ENCODE results near the gene MORF4L1.
"Not testable (repeated sequence)": the region's sequence is repeated elsewhere in the genome, so short reads cannot be mapped to it uniquely, and the experiment has no call there.

Gene MORF4L1

DNA sequence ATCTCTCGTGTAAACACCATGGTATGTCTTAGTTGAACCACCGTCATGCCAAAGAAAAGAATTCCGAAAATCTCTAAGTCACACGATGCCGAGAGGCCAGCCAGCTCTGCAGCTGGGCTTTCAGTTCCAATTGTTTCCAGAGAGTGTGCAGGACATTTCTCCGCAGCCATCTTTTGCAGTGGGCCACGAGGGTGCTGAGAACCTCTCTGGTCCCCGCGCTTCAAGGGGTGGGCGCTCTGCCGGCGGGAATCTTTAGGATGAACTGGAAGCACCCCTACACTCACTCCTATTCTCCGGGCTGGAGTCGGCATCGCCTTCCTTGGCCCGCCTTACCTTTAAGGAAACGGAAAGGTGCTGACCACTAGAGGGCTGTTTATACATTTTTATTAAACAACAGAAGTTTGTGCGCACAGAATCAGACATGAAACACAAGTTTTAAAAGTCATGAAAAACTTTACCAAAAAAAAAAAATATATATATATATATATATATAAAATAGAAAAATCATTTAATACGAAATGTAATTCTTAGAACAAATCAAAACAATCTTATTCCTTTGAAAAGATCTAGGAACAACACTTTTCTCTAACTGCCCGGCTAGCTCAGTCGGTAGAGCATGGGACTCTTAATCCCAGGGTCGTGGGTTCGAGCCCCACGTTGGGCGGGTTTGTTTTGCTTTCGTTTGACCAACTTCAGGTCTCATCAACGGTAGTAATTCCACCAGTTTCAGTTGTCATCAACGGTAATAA is 12.5 kb upstream of the MORF4L1 start:
- DNase-seq (ENCODE audit: low spot score) = peak; percentile 81

DNA sequence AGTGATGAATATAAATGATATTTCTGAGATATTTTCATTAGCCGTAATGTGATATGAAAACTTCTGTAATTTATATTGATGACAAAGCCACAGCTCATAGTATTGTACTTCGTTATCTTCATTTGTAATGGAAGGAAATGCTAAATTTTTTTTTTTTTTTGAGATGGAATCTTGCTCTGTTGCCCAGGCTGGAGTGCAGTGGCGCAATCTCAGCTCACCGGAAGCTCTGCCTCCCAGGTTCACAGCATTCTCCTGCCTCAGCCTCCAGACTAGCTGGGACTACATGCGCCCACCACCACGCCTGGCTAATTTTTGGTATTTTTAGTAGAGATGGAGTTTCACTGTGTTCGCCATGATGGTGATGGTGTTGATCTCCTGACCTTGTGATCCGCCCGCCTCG is 7.1 kb upstream of the MORF4L1 start:
- DNase-seq (ENCODE audit: low spot score) = not testable (repeated sequence)

DNA sequence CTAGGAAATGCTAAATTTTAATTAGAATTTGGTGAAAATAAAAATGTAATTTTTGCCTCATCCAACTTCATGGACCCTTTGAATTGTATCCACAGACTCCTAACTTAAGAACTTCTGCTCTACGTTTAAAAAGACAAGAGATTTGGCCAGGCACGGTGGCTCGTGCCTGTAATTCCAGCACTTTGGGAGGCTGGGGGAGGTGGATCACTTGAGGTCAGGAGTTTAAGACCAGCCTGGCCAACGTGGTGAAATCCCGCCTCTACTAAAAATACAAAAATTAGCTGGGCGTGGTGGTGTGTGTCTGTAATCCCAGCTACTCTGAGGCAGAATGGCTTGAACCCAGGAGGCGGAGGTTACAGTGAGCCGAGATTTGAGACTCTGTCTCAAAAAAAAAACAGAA is 6.7 kb upstream of the MORF4L1 start:
- DNase-seq (ENCODE audit: low spot score) = not testable (repeated sequence)

DNA sequence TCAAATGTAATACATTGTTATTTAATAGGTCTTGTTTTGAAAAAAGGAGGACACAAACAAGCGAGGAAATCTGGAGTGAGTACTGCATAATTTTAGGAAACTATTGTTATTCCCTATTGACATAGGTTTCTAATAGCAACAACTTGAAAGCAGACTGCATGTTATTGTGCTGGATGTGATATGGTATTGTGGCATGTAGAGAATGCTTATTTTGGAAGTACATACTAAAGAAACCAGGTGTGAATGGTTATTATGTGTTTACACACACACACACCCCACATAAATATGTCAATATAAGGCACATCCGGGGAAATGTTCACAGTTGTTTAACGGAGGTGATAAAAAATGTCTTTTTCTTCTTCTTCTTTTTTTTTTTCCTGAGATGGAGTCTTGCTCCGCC is 5.9 kb upstream of the MORF4L1 start:
- no peak for DNase-seq (ENCODE audit: low spot score)

DNA sequence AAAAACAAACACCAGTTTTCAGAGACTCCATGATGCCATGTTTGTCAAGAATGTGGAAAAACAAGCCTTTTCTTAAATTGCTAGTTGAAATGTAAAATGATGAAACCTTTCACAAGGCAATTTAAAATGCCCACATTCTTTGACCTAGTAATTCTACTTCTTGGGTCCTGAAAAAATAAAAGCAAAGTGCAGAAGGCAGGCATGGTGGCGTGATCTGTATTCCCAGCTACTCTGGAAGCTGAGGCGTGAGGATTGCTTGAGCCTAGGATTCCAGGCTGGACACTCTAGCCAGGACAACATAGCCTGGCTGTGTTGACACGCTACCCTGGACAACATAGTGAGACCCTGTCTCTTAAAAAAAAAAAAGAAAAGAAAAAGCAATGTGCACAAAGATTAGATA is 4.3 kb upstream of the MORF4L1 start:
- DNase-seq (ENCODE audit: low spot score) = no peak

DNA sequence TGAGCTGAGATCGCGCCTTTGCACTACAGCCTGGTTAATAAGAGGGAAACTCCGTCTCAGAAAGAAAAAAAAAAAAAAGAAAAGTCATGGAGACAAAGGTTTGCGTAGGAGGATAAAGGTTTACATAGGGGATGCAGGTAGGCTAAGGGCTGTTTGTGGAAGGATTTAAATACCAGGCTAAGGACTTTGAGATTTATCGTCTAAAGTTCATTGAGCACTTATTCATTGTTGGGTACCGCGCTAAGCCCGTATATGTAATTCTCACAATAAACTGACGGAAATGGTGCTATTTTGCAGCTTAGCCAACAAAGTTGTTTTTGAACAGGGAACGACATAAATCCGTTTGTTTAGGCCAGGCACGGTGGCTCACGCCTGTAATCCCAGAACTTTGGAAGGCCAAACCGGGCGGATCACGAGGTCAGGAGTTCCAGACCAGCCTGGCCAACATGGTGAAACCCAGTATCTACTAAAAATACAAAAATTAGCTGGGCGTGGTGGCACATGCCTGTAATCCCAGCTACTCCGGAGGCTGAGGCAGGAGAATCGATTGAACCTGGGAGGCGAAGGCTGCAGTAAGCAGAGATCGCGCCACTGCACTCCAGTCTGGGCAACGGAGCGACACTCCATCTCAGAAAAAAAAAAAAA is 1.1 kb upstream of the MORF4L1 start:
- not testable (repeated sequence) for DNase-seq (ENCODE audit: low spot score)

DNA sequence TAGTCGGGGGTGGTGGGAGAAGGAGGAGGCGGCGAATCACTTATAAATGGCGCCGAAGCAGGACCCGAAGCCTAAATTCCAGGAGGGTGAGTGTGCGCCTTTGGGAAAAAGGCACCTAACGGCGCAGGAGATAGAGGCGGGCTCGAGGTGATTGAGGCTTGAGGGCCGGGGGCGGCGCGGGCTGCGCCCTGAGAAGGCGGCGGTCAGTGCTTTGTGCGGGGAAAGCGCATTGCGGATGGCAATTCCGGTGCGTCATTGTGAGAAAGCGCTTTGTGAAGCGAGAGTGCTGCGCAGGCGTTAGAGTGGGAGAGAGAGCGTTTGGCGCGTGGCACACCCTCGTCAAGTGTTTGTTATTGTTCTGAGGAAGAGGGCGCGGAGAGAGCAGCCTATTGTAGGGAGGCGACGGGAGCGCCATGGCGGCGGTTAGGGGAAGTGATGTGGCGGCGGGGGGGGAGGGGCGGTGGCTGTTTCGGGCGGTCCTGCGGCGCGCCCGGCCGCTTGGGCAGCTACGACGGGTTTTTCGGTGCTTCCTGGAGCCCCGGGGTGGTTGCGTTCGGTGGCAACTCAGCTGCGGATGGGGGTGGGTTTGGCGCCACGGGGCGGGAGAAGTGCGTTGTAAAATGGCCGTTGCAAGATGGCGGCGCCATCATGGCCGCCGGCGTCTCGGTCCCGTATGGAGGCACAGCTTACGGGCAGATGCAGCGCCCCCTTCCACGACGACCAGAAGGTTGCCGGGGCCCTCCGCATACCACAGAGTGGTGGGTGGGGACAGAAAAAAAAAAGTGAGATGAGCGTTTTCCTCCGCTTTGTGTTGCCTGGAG is 492 bp downstream of the MORF4L1 start:
- DNase-seq (ENCODE audit: low spot score) = peak; percentile 83

DNA sequence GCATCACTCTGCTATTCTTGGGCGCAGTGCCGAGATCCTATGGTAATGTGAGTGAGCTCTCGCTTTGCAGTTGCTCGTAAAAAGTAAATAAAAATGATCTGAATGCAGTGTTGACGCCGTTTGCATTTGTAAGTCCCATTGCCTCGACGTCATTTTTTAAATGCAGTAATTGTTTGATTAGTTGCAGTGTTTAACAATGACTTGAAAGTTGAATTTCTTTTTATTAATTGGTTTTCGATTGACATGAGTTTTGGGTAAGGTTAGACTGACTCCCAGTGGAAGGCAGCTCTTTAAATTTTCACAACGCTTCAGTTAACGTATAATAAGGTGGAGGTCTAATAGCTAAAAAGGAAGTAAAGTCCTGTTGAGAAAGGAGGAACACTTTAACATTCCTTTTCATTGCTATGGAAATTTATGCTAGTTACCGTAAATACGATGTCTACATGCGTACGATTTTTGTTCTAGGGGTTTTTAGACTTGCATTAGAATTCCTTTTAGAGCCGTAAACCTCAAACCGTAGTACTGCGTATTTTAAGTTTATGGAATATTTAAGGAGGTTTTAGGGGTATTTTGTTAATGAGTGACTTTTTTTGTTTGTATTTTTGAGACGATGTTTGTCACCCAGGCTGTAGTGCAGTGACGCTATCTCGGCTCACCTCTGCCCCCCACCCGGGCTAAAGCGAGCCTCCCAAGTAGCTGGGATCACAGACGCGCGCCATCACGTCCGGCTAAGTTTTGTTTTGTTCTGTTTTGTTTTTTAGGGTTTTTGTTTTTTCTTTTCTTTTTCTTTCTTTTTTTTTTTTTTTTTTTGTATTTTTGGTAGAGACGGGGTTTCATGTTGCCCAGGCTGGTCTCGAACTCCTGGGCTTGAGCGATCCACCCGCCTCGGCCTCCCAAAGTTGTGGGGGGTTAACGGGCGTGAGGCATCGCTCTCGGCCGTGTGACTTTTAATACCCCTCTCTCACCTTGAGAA is 1.4 kb downstream of the MORF4L1 start:
- peak; percentile 40 for DNase-seq (ENCODE audit: low spot score)

DNA sequence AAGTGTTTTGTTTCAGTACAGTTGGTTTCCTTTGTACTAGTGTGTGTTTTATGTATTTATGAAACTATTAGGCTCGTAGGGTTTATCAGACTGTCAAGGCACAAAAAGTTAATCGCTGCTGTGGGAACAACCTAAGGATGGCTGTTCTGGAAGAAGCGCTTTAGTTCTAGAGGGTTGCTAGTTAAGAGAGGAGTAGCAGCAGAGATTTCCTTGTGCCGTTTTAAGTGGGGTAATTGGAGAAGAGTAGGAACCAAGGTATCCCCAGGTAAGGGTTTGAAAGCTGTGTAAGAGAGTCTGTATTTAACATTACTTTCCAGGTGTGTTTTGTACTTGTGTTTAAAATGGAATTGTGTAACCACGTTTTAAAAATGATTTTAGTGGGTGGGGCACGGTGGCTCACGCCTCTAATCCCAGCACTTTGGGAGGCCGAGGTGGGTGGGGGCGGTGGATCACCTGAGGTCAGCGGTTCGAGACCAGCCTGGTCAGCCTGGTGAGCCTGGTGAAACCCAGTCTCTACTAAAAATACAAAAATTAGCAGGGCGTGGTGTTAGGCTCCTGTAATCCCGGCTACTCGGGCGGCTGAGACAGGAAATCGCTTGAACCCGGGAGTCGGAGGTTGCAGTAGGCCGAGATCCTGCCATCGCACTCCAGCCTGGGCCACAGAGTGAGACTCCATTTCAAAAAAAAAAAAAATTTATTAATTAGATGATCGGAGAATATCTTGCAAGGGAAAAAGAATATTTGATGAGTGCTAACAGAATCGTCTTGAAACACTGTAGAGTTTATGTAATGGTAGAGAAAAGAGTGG is 2.6 kb downstream of the MORF4L1 start:
- DNase-seq (ENCODE audit: low spot score) = peak; percentile 18

DNA sequence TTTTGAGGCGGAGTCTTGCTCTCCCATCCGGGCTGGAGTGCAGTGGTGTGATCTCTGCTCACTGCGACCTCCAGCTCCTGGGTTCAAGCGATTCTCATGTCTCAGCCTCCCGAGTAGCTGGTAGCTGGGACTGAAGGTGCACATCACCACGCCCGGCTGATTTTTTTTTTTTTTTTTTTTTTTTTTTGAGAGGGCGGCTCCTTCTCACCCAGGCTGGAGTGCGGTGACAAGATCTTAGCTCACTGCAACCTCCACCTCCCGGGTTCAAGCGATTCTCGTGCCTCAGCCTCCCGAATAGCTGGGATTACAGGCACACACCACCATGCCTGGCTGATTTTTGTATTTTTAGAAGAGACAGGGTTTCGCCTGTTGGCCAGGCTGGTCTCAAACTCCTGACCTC is 4.3 kb downstream of the MORF4L1 start:
- not testable (repeated sequence) for DNase-seq (ENCODE audit: low spot score)

DNA sequence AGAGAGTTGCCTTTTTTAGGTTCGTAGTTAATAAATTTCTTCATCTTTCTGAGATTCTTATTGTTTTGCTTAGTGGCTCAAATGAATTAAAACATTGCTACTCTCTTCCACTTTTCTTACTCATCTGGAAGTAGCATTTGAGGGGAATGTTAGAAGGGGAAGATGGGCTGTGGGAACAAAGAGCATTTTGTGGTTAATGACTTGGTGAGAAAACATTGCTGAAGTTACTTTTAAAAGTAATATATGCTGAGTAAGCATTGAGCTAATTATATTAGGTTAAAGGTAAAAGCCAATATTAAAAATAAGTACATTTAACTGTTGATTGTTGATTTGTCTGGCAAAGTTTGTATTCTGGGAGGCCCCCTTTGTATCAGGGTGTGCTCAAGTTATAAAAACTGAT is 5.7 kb downstream of the MORF4L1 start:
- DNase-seq (ENCODE audit: low spot score) = no peak

DNA sequence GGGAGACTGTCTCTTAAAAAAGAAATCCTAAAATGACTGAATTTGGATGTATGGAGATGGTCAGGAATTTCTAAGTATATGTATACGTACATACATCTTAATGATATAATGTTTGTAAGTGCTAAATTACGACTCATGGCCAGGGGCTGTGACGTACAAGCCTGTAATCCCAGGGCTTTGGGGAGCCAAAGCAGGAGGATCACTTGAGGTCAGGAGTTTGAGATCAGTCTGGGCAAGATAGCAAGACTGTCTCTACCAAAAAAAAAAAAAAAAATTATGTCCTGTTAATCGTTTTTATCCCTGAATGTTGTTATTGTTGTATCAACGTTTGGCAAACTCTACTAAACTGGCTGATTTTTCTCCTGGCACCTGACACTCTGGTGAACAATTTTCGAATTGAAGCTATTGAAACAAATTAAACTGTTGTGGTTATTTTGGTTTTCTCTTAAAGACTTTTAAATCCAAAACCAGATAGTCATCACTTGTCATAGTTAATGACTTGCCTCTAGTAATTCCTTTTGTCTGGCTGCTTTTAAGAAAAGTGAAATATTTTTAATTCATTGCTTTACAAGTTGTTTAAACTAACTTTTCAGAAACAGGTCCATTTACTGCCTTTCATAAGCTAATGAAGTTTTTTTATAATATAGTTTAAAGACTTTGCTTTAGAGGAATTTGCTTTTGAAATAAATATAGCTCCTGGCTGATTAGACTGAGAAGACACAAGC is 7.0 kb downstream of the MORF4L1 start:
- DNase-seq (ENCODE audit: low spot score) = no peak

DNA sequence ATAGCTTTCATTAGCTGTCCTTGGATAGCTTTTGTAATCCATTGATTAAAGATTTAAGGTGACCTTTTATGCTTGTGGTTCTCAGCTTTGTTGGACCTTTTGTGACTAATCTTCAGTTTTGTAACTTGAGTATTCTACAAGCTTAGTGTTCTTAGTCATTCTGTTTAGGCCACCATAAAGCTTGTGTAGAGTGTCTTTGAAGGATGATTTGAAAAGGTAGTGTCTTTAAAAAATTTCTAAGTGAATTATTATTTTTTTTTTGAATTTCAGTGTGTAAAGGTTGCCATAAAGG is 7.5 kb downstream of the MORF4L1 start:
- DNase-seq (ENCODE audit: low spot score) = no peak

DNA sequence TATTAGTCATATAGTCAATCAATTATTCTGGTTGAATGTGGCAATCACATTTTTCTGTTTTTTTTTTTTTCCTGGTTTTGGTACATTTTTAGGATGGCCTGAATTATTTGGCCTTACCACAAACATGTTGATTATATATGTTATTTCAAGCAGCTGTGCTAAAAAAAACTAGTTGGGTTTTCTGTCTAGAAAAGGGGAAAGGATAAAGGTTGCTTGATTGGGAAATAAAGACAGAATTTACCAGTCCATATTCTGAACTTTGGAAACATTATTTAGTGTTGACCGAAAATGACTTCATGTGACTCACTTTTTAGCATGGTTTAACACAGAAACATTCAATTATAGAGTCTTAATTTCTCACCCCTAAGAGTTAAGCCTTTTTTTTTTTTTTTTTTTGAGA is 8.1 kb downstream of the MORF4L1 start:
- DNase-seq (ENCODE audit: low spot score) = no peak

DNA sequence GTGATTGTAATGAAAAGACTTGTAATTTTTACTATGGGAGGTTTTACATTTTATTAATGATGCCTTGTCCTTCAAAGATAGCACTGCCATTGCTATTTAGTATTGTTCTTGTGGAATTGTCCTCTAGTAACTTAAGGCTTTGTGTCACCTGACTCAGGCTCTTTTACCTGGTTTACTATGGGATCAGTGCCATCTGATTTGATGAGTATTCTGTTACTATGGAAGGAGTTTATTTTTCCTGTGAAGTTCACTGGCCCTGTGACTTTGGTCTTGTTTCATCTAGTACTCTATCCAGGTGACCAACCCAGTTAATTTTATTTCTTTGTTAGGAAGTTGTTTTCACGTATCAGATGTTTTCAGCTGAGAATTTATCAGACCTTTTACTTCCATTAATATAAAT is 9.0 kb downstream of the MORF4L1 start:
- DNase-seq (ENCODE audit: low spot score) = no peak

DNA sequence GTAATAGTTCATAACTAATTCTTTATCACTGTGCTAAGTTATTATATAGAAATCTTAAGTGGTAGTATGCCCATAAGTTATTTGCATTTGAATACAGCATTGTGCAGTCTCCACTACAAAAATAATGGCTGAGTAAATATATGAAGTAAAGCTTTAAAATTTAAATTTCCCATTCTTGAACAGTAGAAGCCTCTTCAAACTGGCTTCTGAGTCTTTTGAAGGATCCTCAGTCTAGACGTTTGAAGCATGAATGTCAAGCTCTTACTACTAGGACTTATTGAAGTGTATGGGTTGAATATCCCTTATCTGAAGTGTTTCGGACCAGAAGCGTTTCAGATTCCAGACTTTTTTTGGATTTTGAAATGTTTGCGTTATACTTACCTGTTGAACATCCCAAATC is 16.3 kb downstream of the MORF4L1 start:
- no peak for DNase-seq (ENCODE audit: low spot score)

DNA sequence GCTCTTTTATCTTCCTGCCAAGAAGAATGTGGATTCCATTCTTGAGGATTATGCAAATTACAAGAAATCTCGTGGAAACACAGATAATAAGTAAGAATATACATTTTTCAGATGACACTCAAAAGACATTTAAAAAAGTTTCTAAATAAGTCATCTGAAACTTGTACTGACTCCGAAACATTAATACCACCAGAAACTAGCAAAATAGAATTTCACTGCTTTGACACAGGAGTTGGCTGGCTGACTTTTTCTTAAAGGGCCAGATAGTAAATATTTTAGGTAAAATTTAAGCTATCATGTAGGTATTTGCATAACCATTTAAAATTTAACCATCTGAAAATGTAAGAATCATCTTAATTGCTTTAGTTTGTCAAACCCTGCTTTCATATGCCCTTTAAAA is 20.8 kb downstream of the MORF4L1 start:
- DNase-seq (ENCODE audit: low spot score) = no peak

DNA sequence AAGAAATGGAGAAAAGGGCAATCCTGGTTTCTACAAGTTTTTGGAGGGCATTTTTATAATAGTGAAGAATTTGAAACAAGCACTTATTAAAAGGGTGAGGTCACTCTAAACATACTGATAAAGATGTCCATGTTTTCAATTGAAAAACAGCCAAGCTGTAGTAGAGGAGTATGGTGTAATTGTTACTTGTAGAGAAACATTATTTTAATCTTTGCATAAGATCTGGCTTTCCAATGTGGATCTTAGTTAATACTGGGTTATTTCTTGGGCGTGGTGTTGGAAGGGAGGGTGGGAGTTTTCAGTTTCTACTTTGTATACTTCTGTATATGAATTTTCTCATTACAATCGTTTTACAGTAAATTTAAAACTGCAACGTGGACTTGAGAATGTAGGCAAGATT is 22.8 kb downstream of the MORF4L1 start:
- no peak for DNase-seq (ENCODE audit: low spot score)

DNA sequence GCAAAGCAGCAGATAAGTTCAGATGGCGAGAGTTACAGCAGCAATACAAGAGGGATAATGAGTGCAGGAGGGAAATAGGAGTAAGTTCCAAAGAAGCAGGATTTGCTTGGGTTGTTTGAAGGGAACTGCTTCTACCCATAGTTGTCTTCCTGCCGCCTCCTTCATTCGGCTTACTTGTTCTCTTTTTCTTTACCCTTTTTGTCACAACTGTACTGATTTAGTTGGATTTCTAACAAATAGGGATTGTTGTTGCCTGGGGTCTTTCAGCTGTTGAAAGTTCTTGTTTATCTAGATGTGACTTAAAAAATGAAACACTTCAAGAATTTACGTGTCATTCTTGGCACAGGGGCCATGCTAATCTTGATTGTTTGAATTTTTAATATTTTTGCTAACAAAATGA is 25.9 kb downstream of the MORF4L1 start:
- no peak for DNase-seq (ENCODE audit: low spot score)

DNA sequence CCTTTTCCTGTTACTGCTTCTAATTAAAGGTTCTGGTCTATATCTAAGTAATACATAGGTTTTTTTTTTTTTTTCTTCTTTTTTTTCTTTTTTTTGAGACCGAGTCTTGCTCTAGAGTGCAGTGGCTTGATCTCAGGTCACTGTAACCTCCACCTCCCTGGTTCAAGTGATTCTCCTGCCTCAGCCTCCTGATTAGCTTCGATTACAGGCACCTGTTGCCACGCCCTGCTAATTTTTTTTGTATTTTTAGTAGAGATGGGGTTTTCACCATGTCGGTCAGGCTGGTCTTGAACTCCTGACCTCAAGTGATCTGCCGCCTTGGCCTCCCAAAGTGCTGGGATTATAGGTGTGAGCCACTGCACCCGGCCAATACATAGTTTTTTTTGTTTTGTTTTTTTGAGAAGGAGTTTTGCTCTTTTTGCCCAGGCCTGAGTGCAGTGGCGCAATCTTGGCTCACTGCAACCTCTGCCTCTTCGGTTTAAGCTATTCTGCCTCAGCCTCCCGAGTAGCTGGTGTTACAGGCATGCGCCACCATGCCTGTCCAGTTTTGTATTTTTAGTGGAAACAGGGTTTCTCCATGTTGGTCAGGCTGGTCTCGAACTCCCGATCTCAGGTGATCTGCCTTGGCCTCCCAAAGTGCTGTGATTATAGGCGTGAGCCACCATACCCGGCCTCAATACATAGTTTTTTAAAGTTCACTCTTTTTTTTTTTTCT is 28.3 kb downstream of the MORF4L1 start:
- DNase-seq (ENCODE audit: low spot score) = not testable (repeated sequence)
